Activated naive CD4-positive, alpha-beta T cell (primary cell): ENCODE measurements around the gene RGS12.

Source experiments
- DNase-seq, 4 experiments: peaks; one replicate each; lab custom pipeline; 2025; lab: John Stamatoyannopoulos, UW

RGS12 gene

DNA sequence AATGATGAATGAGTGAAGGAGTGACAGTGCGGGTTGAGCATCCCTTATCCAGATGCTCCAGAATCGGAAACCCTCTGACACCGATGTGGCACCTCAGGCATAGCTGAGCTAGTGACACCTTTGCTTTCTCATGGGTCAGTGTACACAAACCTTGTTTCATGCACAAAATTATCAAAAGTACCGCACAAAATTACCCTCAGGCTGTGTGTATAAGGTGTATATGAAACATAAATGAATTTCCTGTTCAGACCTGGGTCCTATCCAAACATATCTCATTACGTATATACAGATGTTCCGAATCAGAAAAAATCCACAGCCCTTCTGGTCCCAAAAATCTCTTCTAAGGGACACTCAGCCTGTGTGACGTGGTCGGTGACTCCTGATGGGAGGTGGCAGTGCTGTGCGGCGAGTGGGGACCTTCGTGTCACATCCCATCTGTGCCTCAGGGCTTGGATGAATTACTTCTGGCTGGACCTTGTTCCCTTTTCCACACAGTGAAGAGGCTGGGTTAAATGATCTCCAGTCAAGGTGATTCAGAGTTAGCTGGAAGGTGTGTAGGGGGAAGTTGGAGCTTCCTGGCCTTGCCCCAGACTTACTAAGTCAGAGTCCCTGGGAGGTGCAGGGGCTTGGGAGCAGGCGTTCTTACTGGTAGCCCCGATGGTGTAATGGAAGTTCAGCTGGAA lies 18.8 kb downstream of the RGS12 start:
- no peak for DNase-seq

DNA sequence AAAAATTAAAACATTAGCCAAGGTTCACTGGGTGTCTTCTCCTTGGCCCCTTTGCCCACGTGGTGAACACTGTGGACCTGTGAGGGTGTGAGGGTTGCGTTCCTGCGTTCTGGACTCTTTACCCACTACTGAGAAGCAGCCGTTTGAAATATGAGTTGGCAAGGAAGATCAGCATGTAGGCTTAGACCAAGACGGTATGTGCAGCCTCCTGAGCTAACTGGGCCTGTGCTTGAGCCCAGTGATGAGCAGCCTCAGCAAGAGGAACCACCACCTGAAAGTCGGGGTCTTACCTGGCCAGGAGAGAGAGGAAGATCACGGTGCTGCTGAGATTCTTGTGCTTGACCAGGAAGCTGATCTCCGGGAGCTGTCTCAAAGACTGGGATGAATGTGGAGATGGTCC lies 19.5 kb downstream of the RGS12 start:
- no peak for DNase-seq

DNA sequence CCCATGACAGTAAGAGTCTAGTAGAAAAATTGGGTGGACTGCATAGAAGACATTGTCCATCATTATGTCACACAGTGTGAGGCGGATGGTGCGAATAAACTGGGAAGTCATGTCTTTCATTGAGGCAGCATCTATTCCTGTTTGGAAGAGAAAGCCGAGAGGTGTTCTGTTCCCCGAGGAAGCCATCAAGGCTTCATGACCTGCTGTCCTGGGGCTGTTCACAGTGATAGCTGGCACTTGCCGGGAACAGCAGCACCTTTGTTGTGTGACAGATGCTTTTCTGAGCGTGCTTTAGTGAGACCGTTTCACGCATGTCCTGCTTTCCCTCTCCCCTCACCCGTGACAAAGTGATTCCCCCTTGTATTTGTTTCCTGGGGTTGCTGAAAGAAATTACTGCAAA lies 20.3 kb downstream of the RGS12 start:
- no peak for DNase-seq

DNA sequence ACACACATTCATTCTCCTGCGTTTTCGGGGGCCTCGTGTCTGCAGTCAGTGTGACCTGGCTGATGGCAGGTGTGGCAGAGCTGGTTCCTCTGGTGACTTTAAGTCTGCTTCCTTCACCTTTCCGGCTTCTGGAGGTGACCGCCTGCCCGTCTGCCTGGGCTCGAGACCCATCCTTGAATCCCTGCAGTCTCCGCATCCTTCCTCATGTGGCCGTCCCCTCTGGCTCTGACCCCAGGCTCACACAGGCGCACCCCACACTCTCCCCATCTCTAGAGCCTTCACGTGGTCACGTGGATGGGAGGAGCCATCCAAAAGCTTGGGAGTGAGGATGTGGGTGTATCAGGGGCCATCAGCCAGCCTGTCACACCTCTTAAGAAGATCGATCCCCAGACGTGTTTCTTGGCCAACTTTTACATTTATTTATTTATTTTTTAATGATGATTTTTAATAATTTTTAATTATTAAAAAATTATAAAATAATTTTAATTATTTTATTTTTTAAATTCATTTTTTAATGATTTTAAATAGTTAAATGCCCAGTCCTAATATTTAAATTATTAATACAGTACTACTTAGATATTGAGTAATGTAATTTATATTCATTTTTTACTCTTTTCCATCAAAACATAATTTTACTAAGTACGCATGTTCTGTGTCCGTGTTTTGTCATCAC lies 20.9 kb downstream of the RGS12 start:
- DNase-seq: no peak

DNA sequence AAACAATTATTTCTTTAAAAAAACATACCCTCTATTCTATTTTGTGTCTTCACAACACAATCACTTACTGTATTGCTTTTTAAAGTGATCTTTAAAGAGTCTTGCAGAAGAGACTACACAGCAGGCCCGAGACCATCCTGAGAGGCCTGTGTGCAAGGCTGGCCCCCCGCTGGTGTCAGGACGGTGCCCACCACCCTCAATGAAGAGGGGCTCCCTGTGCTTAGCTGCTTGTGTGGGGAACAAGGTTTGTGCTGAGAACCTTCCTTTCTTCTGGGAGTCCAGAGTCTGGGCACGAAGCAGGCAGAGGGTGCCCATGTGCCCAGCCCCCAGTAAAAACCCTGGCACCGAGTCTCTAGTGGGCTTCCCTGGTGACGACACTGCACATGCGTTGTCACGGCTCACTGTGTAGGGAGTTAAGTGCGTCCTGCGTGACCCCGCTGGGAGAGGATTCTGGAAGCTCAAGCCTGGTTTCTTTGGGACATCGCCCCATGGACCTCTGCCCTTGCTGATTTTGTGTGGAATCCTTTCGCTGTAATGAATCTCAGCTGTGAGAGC lies 22.0 kb downstream of the RGS12 start:
- no peak for DNase-seq

DNA sequence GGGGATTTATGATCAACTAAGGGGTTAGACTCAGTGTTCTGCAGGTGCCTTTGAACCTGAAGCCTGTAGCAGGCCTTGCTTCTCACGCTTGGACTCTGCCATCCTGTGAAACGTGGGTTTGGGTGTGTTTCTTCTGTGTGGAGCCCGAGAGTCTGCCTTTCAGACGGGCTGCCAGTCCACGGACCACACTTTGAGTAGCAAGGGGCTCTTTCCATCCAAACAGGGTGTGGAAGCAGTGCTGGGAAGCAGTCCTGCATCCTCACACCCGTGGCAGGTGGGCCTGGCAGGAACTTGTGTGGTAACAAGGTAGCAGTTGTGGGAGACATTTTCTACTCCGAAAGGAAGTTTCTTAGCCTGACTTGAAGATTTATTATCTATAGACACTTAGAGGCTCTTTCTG lies 22.7 kb downstream of the RGS12 start:
- no peak for DNase-seq

DNA sequence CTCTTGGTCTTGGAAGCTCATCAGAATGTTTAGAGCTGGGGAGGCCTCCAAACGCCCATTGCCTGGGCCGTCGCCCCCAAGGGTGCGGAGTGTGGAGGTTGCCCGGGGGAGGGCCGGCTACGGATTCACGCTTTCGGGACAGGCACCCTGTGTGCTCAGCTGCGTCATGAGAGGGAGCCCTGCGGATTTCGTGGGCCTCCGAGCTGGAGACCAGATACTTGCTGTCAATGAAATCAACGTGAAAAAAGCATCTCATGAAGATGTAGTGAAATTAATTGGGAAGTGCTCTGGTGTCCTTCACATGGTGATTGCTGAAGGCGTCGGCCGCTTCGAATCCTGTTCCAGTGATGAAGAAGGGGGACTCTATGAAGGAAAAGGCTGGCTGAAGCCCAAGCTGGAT lies 23.3 kb downstream of the RGS12 start:
- no peak for DNase-seq

DNA sequence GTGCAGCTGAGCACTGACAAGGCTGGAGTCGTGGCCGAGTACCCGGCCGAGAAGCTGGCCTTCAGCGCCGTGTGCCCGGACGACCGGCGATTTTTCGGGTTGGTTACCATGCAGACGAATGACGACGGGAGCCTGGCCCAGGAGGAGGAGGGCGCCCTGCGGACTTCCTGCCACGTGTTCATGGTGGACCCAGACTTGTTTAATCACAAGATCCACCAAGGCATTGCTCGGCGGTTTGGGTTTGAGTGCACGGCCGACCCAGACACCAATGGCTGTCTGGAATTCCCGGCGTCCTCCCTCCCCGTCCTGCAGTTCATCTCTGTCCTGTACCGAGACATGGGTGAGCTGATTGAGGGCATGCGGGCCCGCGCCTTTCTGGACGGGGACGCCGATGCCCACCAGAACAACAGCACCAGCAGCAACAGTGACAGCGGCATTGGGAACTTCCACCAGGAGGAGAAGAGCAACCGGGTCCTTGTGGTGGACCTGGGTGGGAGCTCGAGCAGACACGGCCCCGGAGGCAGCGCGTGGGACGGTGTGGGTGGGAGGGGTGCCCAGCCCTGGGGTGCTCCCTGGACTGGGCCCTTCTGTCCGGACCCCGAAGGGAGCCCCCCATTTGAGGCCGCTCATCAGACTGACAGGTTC lies 24.3 kb downstream of the RGS12 start:
- no peak for DNase-seq

DNA sequence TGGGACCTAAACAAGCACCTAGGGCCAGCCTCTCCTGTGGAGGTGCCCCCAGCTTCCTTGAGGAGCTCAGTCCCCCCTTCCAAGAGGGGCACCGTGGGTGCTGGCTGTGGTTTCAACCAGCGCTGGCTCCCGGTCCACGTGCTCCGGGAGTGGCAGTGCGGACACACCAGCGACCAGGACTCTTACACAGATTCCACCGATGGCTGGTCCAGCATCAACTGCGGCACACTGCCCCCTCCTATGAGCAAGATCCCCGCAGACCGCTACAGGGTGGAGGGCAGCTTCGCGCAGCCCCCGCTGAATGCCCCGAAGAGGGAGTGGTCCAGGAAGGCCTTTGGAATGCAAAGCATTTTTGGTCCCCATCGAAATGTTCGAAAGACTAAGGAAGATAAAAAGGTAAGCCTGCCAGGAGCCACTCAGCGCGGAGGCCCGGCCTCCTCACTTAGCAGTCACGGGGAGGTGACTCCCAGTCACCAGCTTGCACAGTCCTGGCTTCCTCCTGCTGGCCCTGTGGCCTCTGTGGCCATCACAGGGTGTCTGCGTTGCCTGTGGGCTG lies 24.9 kb downstream of the RGS12 start:
- DNase-seq: no peak

DNA sequence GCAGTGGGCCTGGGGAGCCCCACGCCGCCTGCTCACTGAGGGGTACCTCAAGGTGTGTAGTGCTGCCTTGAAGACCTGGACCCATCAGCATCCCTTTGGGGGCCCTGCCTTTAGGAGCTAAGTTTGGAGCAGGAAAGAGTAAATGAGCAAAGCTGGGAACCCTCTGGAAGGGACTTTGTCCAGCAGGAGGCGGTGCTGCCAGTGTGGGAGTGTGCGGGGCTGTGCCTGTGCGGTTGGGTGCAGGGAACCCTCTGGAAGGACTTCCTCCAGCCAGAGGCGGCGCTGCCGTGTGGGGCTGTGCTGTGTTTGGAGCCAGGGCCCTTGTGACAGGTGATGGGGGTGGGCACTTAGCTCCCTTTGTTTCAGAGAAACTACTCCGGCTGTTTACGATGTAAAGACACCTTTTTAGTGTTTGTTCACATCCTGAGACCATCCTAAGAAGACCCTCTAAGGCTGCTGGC lies 25.8 kb downstream of the RGS12 start:
- no peak for DNase-seq

DNA sequence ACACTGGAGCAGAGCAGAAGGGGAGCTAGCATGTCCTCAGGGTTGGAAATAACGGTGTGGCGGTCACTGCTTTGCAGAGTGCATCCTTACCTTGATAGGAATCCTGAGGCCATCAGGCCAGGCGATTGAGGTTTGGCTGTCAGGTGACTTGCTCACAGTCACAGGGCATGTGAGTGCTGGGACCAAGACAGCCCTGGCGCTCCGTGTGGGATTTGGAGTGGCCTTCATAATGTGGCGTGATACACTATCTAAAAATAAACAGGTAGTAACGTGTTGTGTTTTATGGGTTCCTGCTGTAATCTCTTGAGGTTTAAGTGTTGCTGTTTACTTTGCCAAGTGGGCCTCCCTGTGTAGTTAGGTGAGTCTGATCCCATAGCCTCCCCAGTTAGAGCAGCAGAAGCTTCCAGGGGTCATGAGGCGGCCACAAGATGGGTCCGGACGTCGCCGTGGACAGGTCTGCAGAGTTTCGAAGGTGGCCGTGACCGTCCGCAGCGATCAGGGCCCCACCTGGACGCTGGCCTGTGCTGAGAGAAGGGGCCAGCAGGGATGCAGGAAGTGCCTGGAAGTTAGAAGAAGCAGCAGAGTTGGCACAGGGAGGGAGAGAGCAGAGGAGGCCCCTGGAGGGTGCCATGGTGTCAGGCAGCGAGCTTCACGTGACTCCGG lies 27.7 kb downstream of the RGS12 start:
- no peak for DNase-seq

DNA sequence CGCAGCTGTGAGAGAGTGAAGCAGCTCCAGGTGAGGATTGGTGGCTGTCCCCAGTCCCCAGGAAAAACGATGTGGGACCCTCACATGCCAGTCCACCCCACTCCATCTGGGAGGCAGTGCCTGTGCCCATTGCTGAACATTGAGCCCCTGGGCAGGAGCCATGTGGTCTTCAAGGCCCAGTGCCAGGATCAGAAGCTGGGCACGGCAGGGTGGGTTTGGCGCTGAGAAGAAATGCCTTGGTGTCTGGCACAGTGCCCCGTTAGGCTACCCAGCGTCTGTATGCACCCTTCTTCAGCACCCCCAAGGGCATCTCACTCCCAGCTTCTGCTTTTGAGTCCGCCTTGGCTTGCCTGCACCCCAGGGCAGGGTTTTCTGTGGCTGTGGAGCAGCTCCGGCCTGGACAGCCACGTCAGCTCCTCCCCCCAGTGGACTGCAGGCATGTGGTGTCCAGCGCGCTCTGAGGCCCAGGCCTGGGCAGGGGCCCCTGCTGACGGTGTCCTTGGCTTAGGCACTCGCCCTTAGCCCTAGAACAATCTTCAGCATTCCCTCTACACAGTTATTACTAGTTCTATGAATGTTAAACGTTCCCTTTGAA lies 28.6 kb downstream of the RGS12 start:
- no peak for DNase-seq

DNA sequence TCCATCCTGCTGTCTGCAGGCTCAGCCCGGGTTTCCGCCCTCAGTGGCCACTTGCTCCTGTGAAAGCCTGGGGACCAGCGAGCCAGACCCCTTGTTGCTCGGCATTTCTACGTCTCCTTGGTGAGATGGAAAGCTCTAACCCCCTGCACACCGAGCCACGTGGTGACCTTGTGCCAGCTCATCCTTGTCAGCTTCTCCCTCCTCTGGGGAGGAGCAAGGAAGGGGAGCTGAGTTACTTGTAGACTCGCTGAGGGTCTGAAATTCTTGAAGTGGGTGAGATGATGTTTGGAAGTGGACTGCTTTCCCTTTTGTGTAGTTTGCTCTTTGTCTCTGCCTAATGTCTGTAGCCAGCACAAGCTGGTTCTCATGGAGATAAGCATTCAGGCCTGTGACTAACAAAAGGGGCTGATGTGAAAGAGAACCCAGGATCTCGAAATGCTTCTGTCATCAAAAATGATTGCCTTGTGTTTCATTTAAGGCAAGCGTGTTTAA lies 29.3 kb downstream of the RGS12 start:
- DNase-seq: no peak

DNA sequence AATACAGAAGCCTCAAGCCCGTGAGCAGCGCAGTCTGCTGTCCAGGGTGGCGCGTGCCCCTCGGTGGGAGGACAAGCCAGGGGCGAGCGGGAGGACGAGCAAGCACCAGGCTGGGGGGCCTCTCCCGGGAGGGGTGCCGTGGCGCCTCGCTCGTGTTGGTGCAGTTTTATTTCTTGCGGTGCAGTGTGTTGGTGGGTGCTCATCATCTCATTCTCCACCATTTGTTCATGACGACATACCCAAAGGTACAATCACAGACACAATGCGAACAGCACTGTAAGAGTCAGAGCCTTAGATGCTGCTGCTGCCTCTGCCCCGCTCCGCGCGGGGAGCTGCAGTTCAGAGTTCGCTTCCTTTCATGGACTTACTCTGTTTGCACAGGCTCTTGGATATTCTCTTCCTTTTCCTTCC lies 30.3 kb downstream of the RGS12 start:
- no peak for DNase-seq

DNA sequence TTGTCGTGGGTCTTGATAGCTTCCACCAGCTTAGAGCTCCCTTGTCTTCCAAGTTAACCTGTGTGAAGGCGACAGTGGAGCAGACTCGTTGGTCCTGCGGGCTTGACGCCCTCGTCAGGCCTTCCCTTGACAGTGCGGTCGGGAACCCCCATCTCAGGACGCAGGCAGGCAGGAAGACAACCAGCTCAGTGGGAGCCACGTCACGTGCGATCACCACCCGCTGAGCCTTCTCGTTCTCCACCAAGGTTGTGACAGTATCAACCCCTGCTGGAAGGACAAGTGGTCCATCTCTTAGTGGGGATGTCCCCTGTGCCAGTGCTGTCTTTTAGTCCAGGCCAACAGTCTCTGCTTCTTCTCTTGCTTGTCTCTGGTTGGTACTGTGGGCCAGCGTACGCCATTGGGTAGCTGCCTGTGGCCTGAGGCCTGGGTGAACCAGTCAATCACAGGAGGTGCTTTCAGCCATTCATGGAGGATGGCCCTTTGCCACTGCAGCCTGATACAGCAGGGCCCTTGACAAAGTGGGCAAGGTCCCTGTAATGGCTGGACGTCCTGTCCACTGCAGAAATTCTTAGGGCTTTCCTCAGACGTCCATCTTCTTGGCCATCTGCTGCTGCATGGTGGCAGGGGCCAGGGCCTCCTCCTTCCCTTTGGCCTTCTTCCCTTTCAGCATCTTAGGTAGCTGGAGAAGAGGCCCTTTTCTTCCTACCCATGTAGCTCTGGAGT lies 31.4 kb downstream of the RGS12 start:
- no peak for DNase-seq

DNA sequence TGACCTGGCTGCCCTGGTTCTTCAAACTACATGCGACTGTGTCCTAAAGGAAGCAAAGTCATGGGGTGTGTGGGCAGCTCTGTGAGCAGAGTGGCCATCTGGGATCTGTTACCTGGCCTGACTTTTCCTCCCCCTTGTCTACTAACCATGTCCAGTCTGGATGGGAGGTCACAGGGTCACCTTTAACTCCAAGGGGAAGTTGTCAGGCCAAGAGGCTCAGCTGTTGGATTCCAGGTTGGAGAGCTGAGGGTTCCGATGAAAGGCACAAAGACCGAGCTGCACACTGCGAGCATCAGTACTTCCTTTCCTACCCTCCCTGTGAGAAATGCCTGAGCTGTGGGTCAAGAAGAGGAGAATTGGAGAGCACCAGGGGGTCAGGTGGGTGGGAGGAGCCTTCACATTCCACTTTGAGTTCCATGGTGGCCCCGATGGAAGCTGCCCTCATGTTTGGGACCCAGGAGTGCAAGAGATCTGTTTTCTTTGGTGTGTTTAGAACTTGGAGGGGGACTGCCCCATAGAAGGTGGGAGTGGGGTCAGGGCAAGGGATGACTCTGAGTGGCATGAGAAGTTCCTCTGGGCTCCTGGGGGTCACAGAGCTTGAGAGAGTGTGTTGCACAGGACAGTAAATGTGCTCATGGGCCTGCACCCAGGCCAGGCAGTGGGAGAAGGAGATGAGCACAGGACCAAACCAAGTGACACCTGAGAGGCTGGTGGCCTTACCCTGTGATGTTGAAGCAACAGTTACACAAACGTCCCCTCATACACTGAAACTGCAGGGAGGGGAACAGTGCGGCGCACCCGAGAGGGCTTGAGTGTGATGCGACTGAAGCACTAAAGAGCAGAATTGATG lies 36.2 kb downstream of the RGS12 start:
- no peak for DNase-seq

DNA sequence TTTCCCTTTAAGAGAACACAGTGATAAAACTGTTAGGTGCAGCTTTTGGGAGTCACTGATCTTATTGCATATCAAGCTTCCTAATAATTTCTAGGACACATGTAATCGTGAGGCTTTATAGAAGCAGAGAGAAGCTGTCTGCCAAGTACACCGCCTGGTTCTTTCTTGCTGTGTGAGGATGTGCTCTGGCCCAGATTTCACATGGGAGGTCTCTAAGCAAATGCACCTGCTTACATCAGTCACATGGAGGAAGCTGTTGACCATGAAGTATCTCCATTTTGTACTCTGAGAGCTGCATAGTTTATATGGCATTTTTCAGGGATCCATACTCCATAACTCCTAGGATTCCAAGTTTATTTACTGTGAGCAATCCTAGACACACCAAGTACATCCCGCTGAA lies 37.1 kb downstream of the RGS12 start:
- DNase-seq: no peak

DNA sequence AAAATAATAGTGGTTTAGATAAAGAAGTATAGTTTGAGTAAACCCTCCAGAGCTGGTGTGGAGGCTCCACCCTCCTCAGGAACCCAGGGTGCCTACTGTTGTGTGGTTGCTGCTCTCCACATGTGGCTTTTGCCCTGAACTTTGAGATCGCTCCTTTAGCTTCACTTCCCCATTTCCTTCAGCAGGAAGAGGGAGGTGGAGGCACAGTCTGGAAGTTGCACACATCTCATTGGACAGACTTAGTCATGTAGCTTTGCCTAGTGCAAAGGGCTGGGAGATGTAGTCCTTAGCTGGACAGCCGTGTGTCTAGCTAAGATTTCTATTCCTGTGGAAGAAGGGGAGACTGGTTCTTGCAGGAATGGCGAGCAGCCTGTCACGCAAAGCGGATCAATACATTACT lies 37.9 kb downstream of the RGS12 start:
- DNase-seq: no peak

DNA sequence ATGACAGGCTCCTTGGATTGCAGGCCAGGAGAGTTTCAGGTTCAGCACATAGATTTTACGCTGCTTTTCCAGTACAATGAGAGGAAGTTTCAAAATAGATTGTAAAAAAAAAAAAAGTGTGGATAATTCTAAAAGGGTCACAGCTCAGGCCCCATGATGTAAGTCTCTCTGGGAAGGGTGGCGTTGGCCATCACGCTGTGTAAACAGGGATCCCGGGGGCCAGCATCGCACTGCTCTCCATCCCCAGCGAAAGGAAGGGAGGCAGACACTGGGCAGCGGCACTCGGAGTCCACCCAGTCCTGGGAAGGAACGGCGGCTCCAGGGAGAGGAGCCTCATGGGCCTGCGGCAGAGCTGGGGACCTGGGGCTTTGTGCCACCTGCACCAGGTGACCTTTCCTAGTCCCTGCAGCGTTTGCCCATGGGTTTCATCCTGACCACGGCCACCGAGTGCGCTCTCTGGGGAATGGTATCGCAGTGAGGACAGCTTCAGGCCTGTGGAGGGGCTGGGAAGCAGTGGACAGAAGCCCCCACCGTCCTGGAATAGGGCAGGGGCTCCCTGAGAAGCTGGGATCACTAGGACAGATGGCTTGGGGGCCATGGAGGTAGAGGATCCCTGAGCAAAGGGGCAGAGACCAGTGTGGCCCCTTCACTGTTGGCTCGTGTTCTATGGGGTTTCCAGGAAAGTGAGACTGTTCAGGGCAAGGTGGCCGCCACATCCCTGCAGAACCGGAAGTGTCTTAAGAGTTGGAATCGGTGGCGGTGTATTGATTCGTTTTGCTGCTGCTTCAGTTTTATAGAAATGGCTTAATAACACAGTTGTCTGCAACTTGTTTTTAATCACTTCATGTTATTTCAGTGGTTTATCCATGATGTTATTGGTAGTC lies 38.9 kb downstream of the RGS12 start:
- no peak for DNase-seq
